ENCODE measurements around the gene KLF2.

DNA sequence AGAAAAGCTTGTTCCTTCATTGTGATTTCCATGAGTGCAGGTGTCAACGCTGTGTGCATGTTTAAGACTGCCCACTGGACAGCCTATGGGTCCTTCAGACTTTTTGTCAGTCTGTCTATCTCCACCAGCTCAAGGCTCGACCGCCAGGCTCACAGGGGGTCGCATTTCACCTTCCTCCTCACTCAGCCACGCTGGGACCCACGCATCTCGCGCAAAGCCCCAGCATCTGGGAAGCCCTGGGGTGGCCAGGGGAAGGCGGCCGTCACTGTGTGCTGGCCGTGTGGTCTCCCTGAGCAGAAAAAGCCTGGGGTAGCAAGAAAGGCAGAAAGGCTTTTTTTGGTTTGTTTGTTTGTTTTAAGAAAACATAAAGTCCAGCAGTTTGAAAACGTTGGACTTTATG, 48.5 kb downstream of the KLF2 start:
- TF ChIP-seq, protein P1, sequence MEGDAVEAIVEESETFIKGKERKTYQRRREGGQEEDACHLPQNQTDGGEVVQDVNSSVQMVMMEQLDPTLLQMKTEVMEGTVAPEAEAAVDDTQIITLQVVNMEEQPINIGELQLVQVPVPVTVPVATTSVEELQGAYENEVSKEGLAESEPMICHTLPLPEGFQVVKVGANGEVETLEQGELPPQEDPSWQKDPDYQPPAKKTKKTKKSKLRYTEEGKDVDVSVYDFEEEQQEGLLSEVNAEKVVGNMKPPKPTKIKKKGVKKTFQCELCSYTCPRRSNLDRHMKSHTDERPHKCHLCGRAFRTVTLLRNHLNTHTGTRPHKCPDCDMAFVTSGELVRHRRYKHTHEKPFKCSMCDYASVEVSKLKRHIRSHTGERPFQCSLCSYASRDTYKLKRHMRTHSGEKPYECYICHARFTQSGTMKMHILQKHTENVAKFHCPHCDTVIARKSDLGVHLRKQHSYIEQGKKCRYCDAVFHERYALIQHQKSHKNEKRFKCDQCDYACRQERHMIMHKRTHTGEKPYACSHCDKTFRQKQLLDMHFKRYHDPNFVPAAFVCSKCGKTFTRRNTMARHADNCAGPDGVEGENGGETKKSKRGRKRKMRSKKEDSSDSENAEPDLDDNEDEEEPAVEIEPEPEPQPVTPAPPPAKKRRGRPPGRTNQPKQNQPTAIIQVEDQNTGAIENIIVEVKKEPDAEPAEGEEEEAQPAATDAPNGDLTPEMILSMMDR (IDR thresholded peaks at IDR 0.05) = no peak
- no peak for TF ChIP-seq EZH2 (IDR thresholded peaks at IDR 0.05; ENCODE audit: borderline replicate concordance, insufficient read depth, low read depth, low read length, poor library complexity, severe bottlenecking)

Data from B cell (primary cell).